Glutamatergic neuron (in vitro differentiated cells): Measurements from ENCODE around the gene AP5S1. TPM values are rescaled to one million over a fixed set of nuclear protein-coding genes. Genes with fewer than 3 reads are reported as not detected.

Experiments used
- DNase-seq: peaks from one replicate; pipeline ENCODE4 v3.0.0; 2022
- H3K27ac Mint-ChIP-seq: one replicate; pipeline ENCODE4 v1.8.0; 2020; ENCODE audit warnings: mild to moderate bottlenecking, mixed read lengths, inconsistent platforms; ENCODE audit not compliant: unreplicated experiment
- H3K27me3 Mint-ChIP-seq: one replicate; pipeline ENCODE4 v1.8.0; 2020; ENCODE audit warnings: mild to moderate bottlenecking, moderate library complexity, mixed read lengths, inconsistent platforms; ENCODE audit not compliant: unreplicated experiment
- H3K36me3 Mint-ChIP-seq: one replicate; pipeline ENCODE4 v1.8.0; 2020; ENCODE audit warnings: mild to moderate bottlenecking, mixed read lengths, inconsistent platforms; ENCODE audit not compliant: unreplicated experiment
- H3K4me1 Mint-ChIP-seq: one replicate; pipeline ENCODE4 v1.8.0; 2020; ENCODE audit warnings: mild to moderate bottlenecking, low read depth, mixed read lengths, inconsistent platforms; ENCODE audit not compliant: unreplicated experiment
- H3K4me3 Mint-ChIP-seq: one replicate; pipeline ENCODE4 v1.8.0; 2020; ENCODE audit warnings: mild to moderate bottlenecking, mixed read lengths, inconsistent platforms; ENCODE audit not compliant: unreplicated experiment
- H3K9me3 Mint-ChIP-seq: one replicate; pipeline ENCODE4 v1.8.0; 2020; ENCODE audit warnings: mild to moderate bottlenecking, moderate library complexity, mixed read lengths, inconsistent platforms; ENCODE audit not compliant: unreplicated experiment
- CTCF ChIP-seq: fragments of 200-600 bp; sonication (generic); IDR thresholded peaks from one replicate; pipeline ENCODE4 v1.5.0; 2021; ENCODE audit not compliant: partially characterized antibody, unreplicated experiment
- total RNA-seq: library from RNA; stranded (reverse); fragmentation: NEBNext Ultra II Directional; extraction: Animal tissue kit (Norgen Biotek cat#: 25700); gene quantifications from one replicate; pipeline ENCODE4 v1.2.1, GENCODE V29; 2021; ENCODE audit not compliant: unreplicated experiment

Gene AP5S1
- total RNA-seq, 1 donor from 2014 or later, result 8.1 TPM

DNA sequence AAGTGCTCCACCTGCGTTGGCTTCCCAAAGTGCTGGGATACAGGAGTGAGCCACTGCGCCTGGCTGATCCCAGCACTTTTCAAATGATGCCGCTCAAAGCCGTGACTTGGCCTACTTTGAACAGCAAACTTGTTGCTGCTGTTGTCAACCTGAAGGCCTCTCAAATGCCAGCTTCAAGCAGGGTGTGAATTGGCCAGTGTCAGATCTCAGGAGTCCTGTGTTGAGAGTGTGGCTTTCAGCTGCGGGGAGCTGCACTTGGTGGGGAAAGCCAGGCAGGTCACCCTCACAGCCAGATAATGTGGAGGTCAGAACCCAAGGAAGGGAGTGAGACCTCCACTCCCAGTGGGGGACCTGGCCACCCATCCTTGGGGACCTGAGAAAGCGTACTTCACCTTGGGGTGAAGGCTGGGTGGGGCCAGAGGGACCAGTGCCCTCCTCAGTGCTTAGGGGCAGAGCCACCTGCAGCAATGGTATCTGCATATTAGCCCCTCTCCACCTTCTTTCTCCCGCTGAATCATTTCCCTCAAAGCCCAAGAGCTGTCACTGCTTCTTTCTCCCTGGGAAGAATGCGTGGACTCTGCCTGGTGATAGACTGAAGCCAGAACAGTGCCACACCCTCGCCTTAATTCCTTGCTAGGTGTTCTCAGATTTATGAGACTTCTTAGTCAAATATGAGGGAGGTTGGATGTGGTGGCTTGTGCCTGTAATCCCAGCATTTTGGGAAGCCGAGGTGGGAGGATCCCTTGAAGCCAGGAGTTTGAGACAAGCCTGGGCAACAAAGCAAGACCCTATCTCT lies 49.7 kb downstream of the AP5S1 start:
- Mint-ChIP-seq H3K36me3 (no peaks in the 10 kb centered on the region), H3K27me3 (no peaks in the 10 kb centered on the region), H3K4me3 (no peak overlapping the region), H3K4me1 (no peaks in the 10 kb centered on the region), H3K9me3 (peaks cover 3% of the 10 kb centered on the region), H3K27ac (no peak overlapping the region)
- no peak for TF ChIP-seq CTCF
- DNase-seq, result no peak

DNA sequence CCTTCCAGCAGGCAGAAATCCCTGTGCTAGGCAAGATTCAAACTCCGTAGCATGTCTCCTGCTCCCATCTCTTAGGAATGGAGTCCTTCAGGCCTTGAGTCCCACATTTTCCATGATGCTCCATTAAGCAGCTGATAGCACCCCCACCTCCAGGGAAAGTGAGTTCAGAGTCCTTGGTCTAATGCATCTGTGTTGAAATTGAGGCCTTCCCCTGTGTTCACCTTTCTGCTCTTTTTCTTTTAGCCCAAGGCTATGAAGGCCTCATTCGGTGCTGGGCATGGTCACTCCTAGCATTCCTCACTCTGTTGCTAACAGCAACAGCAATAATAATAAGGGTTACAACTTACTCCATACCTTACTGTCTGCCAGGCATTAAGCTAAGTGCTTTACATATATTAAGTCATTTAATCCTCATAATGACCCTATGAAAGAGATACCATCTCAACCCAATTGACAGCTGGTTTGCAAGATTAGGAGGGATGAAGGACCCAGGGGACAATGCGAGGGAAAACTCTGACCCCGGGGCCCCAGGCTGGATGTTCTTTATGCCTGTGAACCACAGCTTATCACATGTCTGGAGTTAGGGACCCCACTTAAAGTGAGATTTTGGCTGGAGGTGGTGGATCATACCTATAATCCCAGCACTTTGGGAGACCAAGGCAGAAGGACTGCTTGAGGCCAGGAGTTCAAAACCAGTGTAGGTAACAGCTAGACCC lies 51.4 kb downstream of the AP5S1 start:
- no peak overlapping the region for H3K4me3 Mint-ChIP-seq
- peaks cover 3% of the 10 kb centered on the region for H3K9me3 Mint-ChIP-seq
- peaks cover 3% of the 10 kb centered on the region for H3K4me1 Mint-ChIP-seq
- H3K36me3 Mint-ChIP-seq, result no peaks in the 10 kb centered on the region
- no peaks in the 10 kb centered on the region for H3K27me3 Mint-ChIP-seq
- no peak for TF ChIP-seq CTCF
- DNase-seq, result no peak
- no peak overlapping the region for H3K27ac Mint-ChIP-seq

DNA sequence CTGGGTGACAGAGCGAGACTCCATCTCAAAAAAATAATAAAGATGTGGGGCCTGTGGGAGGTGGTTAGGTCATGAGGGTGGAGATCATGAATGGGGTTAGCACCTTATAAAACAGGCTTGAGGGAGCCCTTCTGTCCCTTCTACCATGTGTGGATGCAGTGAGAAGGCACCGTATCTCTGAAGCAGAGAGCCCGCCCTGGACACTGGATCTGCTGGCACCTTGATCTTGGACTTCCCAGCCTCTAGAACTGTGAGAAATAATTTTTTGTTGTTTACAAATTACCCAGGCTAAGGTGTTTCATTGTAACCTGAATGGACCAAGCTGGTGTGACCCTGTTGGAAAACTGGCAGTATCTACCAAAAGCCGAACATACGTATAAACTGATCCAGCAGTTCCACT lies 53.2 kb downstream of the AP5S1 start:
- Mint-ChIP-seq H3K4me3 (no peak overlapping the region), H3K9me3 (peaks cover 3% of the 10 kb centered on the region), H3K4me1 (peaks cover 3% of the 10 kb centered on the region), H3K36me3 (no peaks in the 10 kb centered on the region), H3K27me3 (no peaks in the 10 kb centered on the region), H3K27ac (no peak overlapping the region)
- no peak for DNase-seq
- no peak for TF ChIP-seq CTCF

- no peak for TF ChIP-seq CTCF
- H3K27ac Mint-ChIP-seq, result no peak overlapping the region
These were observed 54.0 kb downstream of the AP5S1 start for GRCh38 chr20:3874194-3874844.

More at GRCh38 chr20:3874194-3874844, 54.0 kb downstream of the AP5S1 start:
- H3K4me3 Mint-ChIP-seq, result no peak overlapping the region
- peaks cover 3% of the 10 kb centered on the region for H3K9me3 Mint-ChIP-seq
- DNase-seq, result no peak
- no peaks in the 10 kb centered on the region for H3K36me3 Mint-ChIP-seq
- H3K4me1 Mint-ChIP-seq, result peaks cover 3% of the 10 kb centered on the region
- H3K27me3 Mint-ChIP-seq, result no peaks in the 10 kb centered on the region
